Left ventricle myocardium inferior (tissue), 1 donor: ENCODE data around the gene QSOX2. TPM values are rescaled to one million over a fixed set of nuclear protein-coding genes. Genes with fewer than 3 reads are reported as not detected.

ENCODE experiments used
- DNase-seq: peaks from one replicate; pipeline ENCODE4 v3.0.0-alpha.2; 2020
- H3K27ac ChIP-seq: fragments of 200-600 bp; replicated peaks from 2 replicates; pipeline ENCODE4 v1.8.0; 2021
- H3K27me3 ChIP-seq: fragments of 200-600 bp; 2 replicates; pipeline ENCODE4 v1.8.0; 2021; ENCODE audit warnings: low read depth
- H3K36me3 ChIP-seq: fragments of 200-600 bp; 2 replicates; pipeline ENCODE4 v1.8.0; 2021
- H3K4me1 ChIP-seq: fragments of 200-600 bp; 2 replicates; pipeline ENCODE4 v1.8.0; 2021
- H3K4me3 ChIP-seq: fragments of 200-600 bp; 2 replicates; pipeline ENCODE4 v1.8.0; 2021; ENCODE audit warnings: mild to moderate bottlenecking, moderate library complexity
- H3K9me3 ChIP-seq: fragments of 200-600 bp; replicated peaks from 2 replicates; pipeline ENCODE4 v1.8.0; 2021
- intact Hi-C: fragments of 100-400 bp; cut with micrococcal nuclease; formaldehyde crosslinking; loops from one replicate; pipeline ENCODE4 v1.11.0; 2022
- total RNA-seq: library from RNA; stranded (reverse); fragmentation: NEBNext Ultra II Directional; extraction: Animal tissue kit (Norgen Biotek cat#: 25700); gene quantifications from one replicate; pipeline ENCODE4 v1.2.1, GENCODE V29; 2021
- TF ChIP-seq, protein P1 (sequence below): fragments of 200-600 bp; IDR thresholded peaks from 2 replicates; pipeline ENCODE4 v1.8.0; 2021; ENCODE audit warnings: antibody characterized with exemption, mild to moderate bottlenecking, borderline replicate concordance
- donor health status: DM: no; HTN: yes; CAD: no; lungs with severe emphysema.

Gene QSOX2
- total RNA-seq, 1 donor from 2014 or later = 8.0 TPM

GRCh38 chr9:136163248-136163850 is 82.3 kb downstream of the QSOX2 start:
- TF ChIP-seq, protein P1, sequence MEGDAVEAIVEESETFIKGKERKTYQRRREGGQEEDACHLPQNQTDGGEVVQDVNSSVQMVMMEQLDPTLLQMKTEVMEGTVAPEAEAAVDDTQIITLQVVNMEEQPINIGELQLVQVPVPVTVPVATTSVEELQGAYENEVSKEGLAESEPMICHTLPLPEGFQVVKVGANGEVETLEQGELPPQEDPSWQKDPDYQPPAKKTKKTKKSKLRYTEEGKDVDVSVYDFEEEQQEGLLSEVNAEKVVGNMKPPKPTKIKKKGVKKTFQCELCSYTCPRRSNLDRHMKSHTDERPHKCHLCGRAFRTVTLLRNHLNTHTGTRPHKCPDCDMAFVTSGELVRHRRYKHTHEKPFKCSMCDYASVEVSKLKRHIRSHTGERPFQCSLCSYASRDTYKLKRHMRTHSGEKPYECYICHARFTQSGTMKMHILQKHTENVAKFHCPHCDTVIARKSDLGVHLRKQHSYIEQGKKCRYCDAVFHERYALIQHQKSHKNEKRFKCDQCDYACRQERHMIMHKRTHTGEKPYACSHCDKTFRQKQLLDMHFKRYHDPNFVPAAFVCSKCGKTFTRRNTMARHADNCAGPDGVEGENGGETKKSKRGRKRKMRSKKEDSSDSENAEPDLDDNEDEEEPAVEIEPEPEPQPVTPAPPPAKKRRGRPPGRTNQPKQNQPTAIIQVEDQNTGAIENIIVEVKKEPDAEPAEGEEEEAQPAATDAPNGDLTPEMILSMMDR = no peak
- intact Hi-C loops = no loop called here
- no peaks in the 10 kb centered on the region for H3K4me1 ChIP-seq
- H3K9me3 ChIP-seq = peaks cover 12% of the 10 kb centered on the region
- DNase-seq = no peak
- H3K27me3 ChIP-seq = peaks cover 34% of the 10 kb centered on the region
- H3K36me3 ChIP-seq = no peaks in the 10 kb centered on the region
- no peak overlapping the region for H3K4me3 ChIP-seq
- H3K27ac ChIP-seq = no peak overlapping the region

DNA sequence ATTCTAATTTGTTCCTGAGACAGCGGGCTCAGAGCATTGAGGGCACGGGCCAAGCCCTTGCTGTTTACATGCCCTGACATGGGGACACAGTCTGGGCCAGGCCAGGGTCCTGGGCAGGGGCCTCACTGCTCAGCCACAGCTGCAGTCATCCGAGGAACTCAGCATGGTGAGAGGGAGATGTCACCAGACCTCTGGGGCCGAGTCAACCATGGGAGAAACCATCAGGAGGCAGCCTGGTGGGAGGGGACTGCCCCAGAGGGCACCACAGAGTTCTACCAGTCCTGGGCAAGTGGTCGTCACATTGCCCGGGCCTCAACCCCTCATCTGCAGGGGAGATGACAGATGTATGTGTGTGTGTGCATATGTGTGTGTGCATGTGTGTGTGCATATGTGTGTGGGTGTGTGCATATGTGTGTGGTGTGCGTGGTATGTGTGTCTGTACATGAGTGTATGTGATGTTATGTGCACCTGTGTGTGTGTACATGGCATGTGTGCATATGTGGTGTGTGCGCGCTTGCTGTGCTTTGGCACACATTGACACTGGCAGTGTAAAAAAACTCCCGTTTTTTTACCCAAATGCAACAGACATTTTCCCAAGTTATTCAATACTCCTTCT is 84.5 kb downstream of the QSOX2 start:
- TF ChIP-seq, protein P1 = no peak
- Histone ChIP-seq H3K27me3 (peaks cover 53% of the 10 kb centered on the region), H3K27ac (no peak overlapping the region), H3K4me1 (no peaks in the 10 kb centered on the region), H3K9me3 (peaks cover 12% of the 10 kb centered on the region), H3K36me3 (no peaks in the 10 kb centered on the region), H3K4me3 (no peak overlapping the region)
- intact Hi-C loops = no loop called here
- DNase-seq = no peak

DNA sequence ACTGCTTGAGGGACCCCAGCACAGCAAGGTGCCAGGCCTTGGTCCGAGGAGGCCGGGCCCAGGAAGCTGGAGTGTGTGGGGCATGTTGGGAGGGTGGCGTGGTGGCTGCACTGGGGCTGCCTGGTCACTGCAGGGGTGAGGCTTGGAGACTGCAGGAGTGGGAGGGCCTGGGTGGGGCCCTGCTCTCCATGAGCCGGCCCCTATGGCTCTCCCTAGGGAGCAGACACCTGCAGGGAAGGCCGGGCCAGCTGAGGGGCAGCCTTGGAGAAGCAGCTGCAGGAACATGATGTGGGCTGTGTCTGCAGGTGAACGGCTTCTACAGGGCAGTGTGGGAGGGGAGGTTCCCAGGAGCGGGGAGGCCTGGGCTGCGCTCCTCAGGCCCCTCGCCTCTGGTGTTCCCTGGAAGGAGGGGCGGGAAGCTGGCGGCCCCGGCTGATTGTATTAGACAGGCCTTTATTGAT is 85.2 kb downstream of the QSOX2 start:
- Histone ChIP-seq H3K27me3 (peaks cover 59% of the 10 kb centered on the region), H3K27ac (no peak overlapping the region), H3K4me3 (no peak overlapping the region), H3K36me3 (no peaks in the 10 kb centered on the region), H3K9me3 (peaks cover 12% of the 10 kb centered on the region), H3K4me1 (no peaks in the 10 kb centered on the region)
- TF ChIP-seq, protein P1 = no peak
- no peak for DNase-seq
- intact Hi-C loops = no loop called here

DNA sequence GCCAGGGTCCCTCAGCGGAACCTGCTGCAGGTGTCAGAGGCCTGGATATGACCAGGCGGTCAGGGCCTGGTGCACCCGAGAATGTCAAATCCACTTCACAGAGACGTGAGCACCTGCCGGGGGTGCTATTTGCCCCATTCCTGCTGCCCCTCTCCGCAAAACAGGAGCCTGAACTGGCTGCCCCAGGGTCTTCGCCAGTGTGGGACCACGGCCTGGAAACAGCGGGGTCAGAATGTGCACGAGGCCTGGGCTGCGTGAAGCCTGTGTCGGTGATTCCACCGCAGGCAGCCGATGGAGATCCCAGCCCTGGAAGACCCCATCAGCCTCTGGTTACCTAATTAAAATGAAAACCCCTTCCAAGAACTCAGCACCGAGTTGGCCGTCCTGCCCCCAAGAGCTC is 85.8 kb downstream of the QSOX2 start:
- Histone ChIP-seq H3K9me3 (peaks cover 12% of the 10 kb centered on the region), H3K27me3 (peaks cover 65% of the 10 kb centered on the region), H3K4me3 (no peak overlapping the region), H3K27ac (no peak overlapping the region), H3K4me1 (no peaks in the 10 kb centered on the region), H3K36me3 (no peaks in the 10 kb centered on the region)
- TF ChIP-seq, protein P1 = no peak
- no peak for DNase-seq
- intact Hi-C loops = no loop called here

GRCh38 chr9:136157477-136158265 is 87.9 kb downstream of the QSOX2 start:
- Histone ChIP-seq H3K4me1 (no peaks in the 10 kb centered on the region), H3K36me3 (no peaks in the 10 kb centered on the region), H3K27me3 (peaks cover 68% of the 10 kb centered on the region), H3K27ac (no peak overlapping the region), H3K9me3 (peaks cover under 1% of the 10 kb centered on the region), H3K4me3 (no peak overlapping the region)
- DNase-seq = no peak
- intact Hi-C loops = no loop called here
- TF ChIP-seq, protein P1 = no peak

Other genes starting within 250 kb of the QSOX2 start
- 29.5 TPM for gene NACC2, start 150.5 kb downstream of the QSOX2 start, total RNA-seq
- gene TMEM250, start 126.9 kb downstream of the QSOX2 start, total RNA-seq = 15.1 TPM
- not detected for gene LHX3, start 40.7 kb downstream of the QSOX2 start, total RNA-seq
- not detected for gene CCDC187, start 58.3 kb upstream of the QSOX2 start, total RNA-seq
- gene GPSM1, start 81.7 kb upstream of the QSOX2 start, total RNA-seq = 69.0 TPM
- gene DNLZ, start 117.9 kb upstream of the QSOX2 start, total RNA-seq = 37.6 TPM
- gene CARD9, start 127.9 kb upstream of the QSOX2 start, total RNA-seq = 1.2 TPM
- gene SNAPC4, start 154.4 kb upstream of the QSOX2 start, total RNA-seq = 5.2 TPM
- gene ENTR1, start 164.8 kb upstream of the QSOX2 start, total RNA-seq = 20.1 TPM
- 80.9 TPM for gene PMPCA, start 164.8 kb upstream of the QSOX2 start, total RNA-seq
- 10.6 TPM for gene INPP5E, start 194.0 kb upstream of the QSOX2 start, total RNA-seq
- 23.4 TPM for gene SEC16A, start 237.2 kb upstream of the QSOX2 start, total RNA-seq